Measurements from ENCODE around the gene IL36RN.

DNA sequence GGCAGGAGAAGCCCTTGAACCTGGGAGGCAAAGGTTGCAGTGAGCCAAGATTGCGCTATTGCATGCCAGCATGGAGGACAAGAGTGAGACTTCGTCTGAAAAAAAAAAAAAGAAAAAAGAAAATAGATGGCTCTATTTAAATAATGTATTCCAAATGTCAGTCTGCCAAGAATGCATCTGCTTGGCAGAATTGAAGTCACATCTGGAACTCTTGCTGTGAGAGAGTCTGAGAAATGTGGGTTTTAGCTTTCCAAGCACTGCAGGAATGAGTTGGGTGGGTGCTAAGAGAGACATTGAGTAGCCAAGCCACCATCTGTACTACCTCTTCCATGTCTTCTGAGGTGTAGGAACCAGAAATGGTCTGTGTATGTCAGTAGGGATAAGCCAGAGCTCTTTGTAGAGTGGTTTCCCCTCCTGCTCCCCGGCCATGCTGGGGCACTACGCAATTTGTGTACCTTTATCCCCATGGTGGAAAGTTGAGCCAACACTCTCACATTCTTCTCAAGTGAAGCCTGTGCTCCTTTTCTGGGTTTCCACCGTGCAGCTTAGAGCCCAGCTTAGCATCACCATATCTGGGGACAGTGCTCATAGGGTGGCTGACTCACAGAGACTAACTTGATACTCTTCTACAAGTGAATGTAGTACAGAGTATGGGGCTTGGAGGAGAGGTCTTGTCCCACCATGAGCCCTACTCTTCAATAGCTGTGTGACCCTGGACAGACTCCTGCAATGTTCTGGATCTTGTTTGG, 34.0 kb downstream of the IL36RN start:
- TF ChIP-seq, protein P1, sequence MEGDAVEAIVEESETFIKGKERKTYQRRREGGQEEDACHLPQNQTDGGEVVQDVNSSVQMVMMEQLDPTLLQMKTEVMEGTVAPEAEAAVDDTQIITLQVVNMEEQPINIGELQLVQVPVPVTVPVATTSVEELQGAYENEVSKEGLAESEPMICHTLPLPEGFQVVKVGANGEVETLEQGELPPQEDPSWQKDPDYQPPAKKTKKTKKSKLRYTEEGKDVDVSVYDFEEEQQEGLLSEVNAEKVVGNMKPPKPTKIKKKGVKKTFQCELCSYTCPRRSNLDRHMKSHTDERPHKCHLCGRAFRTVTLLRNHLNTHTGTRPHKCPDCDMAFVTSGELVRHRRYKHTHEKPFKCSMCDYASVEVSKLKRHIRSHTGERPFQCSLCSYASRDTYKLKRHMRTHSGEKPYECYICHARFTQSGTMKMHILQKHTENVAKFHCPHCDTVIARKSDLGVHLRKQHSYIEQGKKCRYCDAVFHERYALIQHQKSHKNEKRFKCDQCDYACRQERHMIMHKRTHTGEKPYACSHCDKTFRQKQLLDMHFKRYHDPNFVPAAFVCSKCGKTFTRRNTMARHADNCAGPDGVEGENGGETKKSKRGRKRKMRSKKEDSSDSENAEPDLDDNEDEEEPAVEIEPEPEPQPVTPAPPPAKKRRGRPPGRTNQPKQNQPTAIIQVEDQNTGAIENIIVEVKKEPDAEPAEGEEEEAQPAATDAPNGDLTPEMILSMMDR (IDR thresholded peaks at IDR 0.05), result no peak
- TF ChIP-seq POLR2A (IDR thresholded peaks at IDR 0.05), result no peak
